Measurements from ENCODE around the gene C1QTNF2. TPM values are rescaled to one million over a fixed set of nuclear protein-coding genes. Genes with fewer than 3 reads are reported as not detected.

The C1QTNF2 gene
- total RNA-seq, 2 donors from 2014 or later = 0.26 TPM; not detected in 1

DNA sequence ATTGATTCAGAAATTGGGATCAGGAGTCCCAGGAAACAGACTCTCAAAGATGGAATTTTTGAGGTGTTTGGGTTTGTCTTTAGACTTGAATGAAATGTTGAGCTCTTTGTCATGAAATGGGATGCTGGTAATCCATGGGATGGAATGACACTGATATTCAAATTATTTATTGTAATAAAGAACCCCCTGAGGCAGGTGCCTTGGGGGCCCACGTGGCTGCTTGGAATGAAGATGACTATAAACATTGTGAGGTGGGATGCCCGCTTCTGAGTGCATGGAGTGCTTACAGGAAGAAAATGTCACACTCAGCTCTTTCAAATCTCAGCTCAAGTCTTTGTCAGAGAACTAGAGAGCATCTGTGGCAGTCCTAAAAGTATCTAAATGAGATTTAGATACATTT, 9.6 kb upstream of the C1QTNF2 start:
- no peak overlapping the region for H3K27ac ChIP-seq
- no peaks in the 10 kb centered on the region for H3K4me1 ChIP-seq
- WGBS, 2 donors = 61 to 65% methylated on average over 2 of the region's 2 CpGs
- TF ChIP-seq, protein P1, sequence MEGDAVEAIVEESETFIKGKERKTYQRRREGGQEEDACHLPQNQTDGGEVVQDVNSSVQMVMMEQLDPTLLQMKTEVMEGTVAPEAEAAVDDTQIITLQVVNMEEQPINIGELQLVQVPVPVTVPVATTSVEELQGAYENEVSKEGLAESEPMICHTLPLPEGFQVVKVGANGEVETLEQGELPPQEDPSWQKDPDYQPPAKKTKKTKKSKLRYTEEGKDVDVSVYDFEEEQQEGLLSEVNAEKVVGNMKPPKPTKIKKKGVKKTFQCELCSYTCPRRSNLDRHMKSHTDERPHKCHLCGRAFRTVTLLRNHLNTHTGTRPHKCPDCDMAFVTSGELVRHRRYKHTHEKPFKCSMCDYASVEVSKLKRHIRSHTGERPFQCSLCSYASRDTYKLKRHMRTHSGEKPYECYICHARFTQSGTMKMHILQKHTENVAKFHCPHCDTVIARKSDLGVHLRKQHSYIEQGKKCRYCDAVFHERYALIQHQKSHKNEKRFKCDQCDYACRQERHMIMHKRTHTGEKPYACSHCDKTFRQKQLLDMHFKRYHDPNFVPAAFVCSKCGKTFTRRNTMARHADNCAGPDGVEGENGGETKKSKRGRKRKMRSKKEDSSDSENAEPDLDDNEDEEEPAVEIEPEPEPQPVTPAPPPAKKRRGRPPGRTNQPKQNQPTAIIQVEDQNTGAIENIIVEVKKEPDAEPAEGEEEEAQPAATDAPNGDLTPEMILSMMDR (IDR thresholded peaks at IDR 0.05) = no peak
- TF ChIP-seq POLR2A (IDR thresholded peaks at IDR 0.05) = no peak
- intact Hi-C loops (cut with DNase I) = no loop called here
- DNase-seq (no peak), ATAC-seq (no peak)
- no peaks in the 10 kb centered on the region for H3K9me3 ChIP-seq
- H3K27me3 ChIP-seq = no peaks in the 10 kb centered on the region
- no peak overlapping the region for H3K4me3 ChIP-seq
- H3K36me3 ChIP-seq (replicated peaks in 1 of 2; ENCODE audit: insufficient read depth in 1 of 2, low read depth in 2 of 2) = no peaks in the 10 kb centered on the region

DNA sequence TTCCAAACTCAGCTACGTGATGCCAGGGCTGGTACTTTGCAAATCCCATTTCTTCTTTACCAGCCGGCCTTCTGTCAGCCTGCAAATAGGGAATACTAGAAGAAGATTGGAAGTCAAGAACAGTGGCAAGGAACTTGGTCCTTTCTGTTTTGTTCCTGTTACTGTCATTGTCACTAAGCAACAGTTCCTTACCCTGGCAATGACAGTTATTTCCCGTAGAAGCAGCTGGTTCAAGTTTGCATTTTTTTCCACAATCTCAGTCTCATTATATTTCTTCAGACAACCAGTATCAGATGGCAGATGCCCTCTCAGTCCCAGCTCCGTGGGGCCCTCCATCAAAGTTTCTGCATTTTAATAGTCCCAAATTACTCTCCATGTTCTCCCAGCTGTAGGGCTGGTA, 9.1 kb upstream of the C1QTNF2 start:
- 62% methylated on average over 4 of the region's 4 CpGs for WGBS, 2 donors
- no peak for ATAC-seq
- TF ChIP-seq POLR2A (IDR thresholded peaks at IDR 0.05) = no peak
- TF ChIP-seq, protein P1 (IDR thresholded peaks at IDR 0.05) = no peak

DNA sequence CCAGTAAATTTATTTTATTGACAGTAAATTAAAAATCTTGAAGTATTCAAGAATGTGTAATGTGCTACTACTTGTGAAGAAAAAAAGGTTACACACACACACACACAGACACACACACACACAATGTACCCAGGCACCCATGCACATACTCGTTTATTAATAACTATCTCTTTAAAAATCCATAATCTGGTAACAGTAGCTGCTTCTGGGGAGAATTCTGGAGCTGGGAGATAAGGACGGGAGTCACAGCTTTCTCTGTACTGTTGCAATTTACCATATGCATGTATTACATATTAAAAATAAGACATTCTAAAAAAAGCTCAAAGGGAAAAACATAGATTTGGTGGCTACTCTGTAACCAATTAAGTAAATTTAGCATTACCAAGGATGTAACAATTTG, 7.9 kb upstream of the C1QTNF2 start:
- no peak for ATAC-seq

More for the DNA sequence above, 9.1 kb upstream of the C1QTNF2 start:
- H3K9me3 ChIP-seq = no peaks in the 10 kb centered on the region
- H3K4me3 ChIP-seq = no peak overlapping the region
- intact Hi-C loops (cut with DNase I) = no loop called here
- no peaks in the 10 kb centered on the region for H3K4me1 ChIP-seq
- H3K36me3 ChIP-seq (replicated peaks in 1 of 2; ENCODE audit: insufficient read depth in 1 of 2, low read depth in 2 of 2) = no peaks in the 10 kb centered on the region
- DNase-seq = no peak
- H3K27ac ChIP-seq = no peak overlapping the region
- H3K27me3 ChIP-seq = no peaks in the 10 kb centered on the region

DNA sequence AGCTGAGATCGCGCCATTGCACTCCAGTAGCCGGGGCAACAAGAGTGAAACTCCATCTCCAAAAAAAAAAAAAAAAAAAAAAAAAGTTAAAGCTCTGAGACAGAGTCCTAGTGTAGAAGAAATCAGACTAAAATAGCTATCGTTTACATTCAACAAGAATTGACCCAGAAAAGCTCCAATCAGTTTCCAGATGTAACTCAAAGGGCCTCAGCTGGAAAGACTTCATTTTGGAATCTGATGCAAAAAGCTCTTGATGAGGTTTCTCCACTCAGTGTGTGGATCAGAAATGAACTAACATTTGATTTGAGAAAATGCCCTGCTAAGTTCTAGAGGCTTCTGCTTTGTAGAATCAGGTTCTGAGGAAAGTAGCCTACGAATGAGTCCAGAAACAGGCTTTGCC, 7.2 kb upstream of the C1QTNF2 start:
- Histone ChIP-seq H3K27ac (no peak overlapping the region), H3K4me1 (no peaks in the 10 kb centered on the region), H3K4me3 (no peak overlapping the region), H3K27me3 (no peaks in the 10 kb centered on the region), H3K9me3 (no peaks in the 10 kb centered on the region), H3K36me3 (replicated peaks in 1 of 2; ENCODE audit: insufficient read depth in 1 of 2, low read depth in 2 of 2) (no peaks in the 10 kb centered on the region)
- DNase-seq (no peak), ATAC-seq (no peak)
- 81 to 88% methylated on average over 5 of the region's 5 CpGs for WGBS, 2 donors
- intact Hi-C loops (cut with DNase I) = no loop called here
- TF ChIP-seq POLR2A (IDR thresholded peaks at IDR 0.05) = no peak
- TF ChIP-seq, protein P1 (IDR thresholded peaks at IDR 0.05) = no peak

More for the DNA sequence above, 7.9 kb upstream of the C1QTNF2 start:
- 33 to 35% methylated on average over 2 of the region's 2 CpGs for WGBS, 2 donors
- no peaks in the 10 kb centered on the region for H3K36me3 ChIP-seq (replicated peaks in 1 of 2; ENCODE audit: insufficient read depth in 1 of 2, low read depth in 2 of 2)
- no peaks in the 10 kb centered on the region for H3K9me3 ChIP-seq
- no peak overlapping the region for H3K4me3 ChIP-seq
- H3K27me3 ChIP-seq = no peaks in the 10 kb centered on the region
- DNase-seq = no peak
- H3K4me1 ChIP-seq = no peaks in the 10 kb centered on the region
- intact Hi-C loops (cut with DNase I) = no loop called here
- H3K27ac ChIP-seq = no peak overlapping the region
- TF ChIP-seq, protein P1 (IDR thresholded peaks at IDR 0.05) = no peak
- TF ChIP-seq POLR2A (IDR thresholded peaks at IDR 0.05) = no peak

DNA sequence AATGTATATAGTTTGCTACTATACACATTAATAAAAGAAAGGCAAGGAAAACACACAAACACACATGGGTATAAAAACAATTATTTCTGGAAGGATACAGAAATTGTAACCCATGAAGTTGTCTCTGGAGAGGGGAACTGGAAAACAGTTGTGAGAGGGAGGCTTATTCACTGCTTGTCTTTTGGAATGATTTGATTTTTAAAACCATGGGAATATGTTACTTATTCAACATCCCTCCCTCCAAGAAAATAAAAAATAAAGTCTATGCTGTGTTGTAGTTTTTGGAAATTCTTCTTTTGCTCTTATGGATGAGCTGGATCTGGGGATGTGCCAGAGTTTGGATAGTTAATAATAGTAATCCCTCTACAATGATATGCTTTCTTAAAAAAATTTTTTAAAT, 6.0 kb upstream of the C1QTNF2 start:
- DNase-seq (no peak), ATAC-seq (no peak)
- H3K4me1 ChIP-seq = no peaks in the 10 kb centered on the region
- no peaks in the 10 kb centered on the region for H3K27me3 ChIP-seq
- H3K4me3 ChIP-seq = no peak overlapping the region
- no peaks in the 10 kb centered on the region for H3K36me3 ChIP-seq (replicated peaks in 1 of 2; ENCODE audit: insufficient read depth in 1 of 2, low read depth in 2 of 2)
- intact Hi-C loops (cut with DNase I) = no loop called here
- H3K27ac ChIP-seq = no peak overlapping the region
- H3K9me3 ChIP-seq = no peaks in the 10 kb centered on the region
- TF ChIP-seq POLR2A (IDR thresholded peaks at IDR 0.05) = no peak
- TF ChIP-seq, protein P1 (IDR thresholded peaks at IDR 0.05) = no peak
